ENCODE results near the gene ZNF101. TPM values are rescaled to one million over a fixed set of nuclear protein-coding genes. Genes with fewer than 3 reads are reported as not detected.

Gene ZNF101
- total RNA-seq, 1 experiment from 2014 or later: 51.4 TPM

GRCh38 chr19:19655051-19655594 is 13.5 kb upstream of the ZNF101 start:
- DNase-seq (ENCODE audit: low spot score) (no peak), ATAC-seq (no peak)
- ChIA-PET CTCF (no interaction called here), POLR2A (no interaction called here)
- no peak overlapping the region for H3K27ac Mint-ChIP-seq
- no peaks in the 10 kb centered on the region for H3K9me3 Mint-ChIP-seq
- H3K4me1 Mint-ChIP-seq: no peaks in the 10 kb centered on the region
- H3K4me3 Mint-ChIP-seq: no peak overlapping the region
- peaks cover 75% of the 10 kb centered on the region for H3K36me3 Mint-ChIP-seq
- no peaks in the 10 kb centered on the region for H3K27me3 Mint-ChIP-seq (ENCODE audit: low read depth)
- TF ChIP-seq ATF6 (CRISPR knock-in tag; IDR thresholded peaks at IDR 0.05): no peak
- TF ChIP-seq TEAD4 (CRISPR knock-in tag; IDR thresholded peaks at IDR 0.05): no peak
- no peak for TF ChIP-seq ARID4B (CRISPR knock-in tag; IDR thresholded peaks at IDR 0.05; ENCODE audit: borderline replicate concordance)

GRCh38 chr19:19655641-19656343 is 12.8 kb upstream of the ZNF101 start:
- no peak for ATAC-seq
- peaks cover 76% of the 10 kb centered on the region for H3K36me3 Mint-ChIP-seq
- no peak overlapping the region for H3K4me3 Mint-ChIP-seq
- H3K27me3 Mint-ChIP-seq (ENCODE audit: low read depth): no peaks in the 10 kb centered on the region
- ChIA-PET POLR2A (no interaction called here), CTCF (interaction anchor here (1.0 kb wide), 1 partner anchor 12 kb away, joined by 5 read pairs; the partner anchor contains the start of gene GMIP)
- no peaks in the 10 kb centered on the region for H3K4me1 Mint-ChIP-seq
- TF ChIP-seq HMGXB4 (CRISPR knock-in tag; IDR thresholded peaks at IDR 0.05) (no peak), GABPB1 (CRISPR knock-in tag; IDR thresholded peaks at IDR 0.05) (no peak), ZNF263 (CRISPR knock-in tag; IDR thresholded peaks at IDR 0.05; ENCODE audit: low read depth) (no peak), TEAD4 (CRISPR knock-in tag; IDR thresholded peaks at IDR 0.05) (no peak), STAT6 (CRISPR knock-in tag; conservative IDR thresholded peaks at IDR 0.05; ENCODE audit: low read depth) (no peak), ZNF423 (CRISPR knock-in tag; IDR thresholded peaks at IDR 0.05) (no peak), TCF7 (CRISPR knock-in tag; IDR thresholded peaks at IDR 0.05; ENCODE audit: low read depth) (no peak), RORB (CRISPR knock-in tag; IDR thresholded peaks at IDR 0.05) (no peak), TP53 (CRISPR knock-in tag; IDR thresholded peaks at IDR 0.05) (no peak)
- no peak overlapping the region for H3K27ac Mint-ChIP-seq
- DNase-seq (ENCODE audit: low spot score): no peak
- no peaks in the 10 kb centered on the region for H3K9me3 Mint-ChIP-seq
